ENCODE results near the gene BRF1. TPM values are rescaled to one million over a fixed set of nuclear protein-coding genes. Genes with fewer than 3 reads are reported as not detected.

Gene BRF1
- total and polyA plus RNA-seq, 2 of the 13 experiments (the other 11 are each of a cell fraction or from before 2014, with no cell fraction given), result 5.1 to 11.0 TPM

DNA sequence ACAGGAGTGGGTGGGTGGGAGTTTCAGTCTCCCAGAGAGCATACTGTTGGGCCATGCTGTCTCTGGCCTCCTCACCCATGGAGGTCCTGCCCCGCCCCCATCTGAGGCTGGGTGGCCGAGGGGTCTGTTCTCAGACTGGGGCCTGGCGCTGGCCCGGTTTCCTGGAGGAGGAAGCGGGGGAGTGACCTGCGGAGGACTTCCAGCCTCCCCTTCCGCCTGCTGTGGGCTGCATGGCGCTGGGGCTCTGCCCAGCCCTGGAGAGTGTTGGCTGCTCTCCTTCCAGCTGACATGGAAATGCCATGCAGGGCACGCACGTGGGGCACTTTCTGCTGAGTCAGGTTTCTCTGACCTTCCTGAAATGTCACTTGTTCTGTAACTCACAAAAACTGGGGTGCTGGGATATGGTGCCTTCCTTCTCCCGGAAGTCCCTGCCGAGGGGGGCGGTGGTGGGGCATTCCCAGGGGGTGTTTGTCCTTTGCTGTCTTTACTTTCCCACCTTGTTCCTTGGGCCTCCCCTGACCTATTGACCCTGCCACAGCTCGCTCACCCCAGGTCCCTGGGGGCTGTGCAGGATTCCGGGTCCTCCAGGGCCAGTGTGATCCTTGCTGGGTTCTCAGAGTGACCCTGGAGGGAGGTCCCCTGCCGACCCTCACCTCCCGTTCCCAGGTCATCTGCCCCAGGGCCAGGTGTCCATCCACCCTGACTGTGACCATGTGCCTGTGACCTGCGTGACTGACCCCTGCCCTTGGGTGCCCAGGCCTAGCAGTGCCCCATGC is 37.4 kb upstream of the BRF1 start:
- in situ Hi-C loops (cut with HindIII; ENCODE audit: extremely low pct_ligation_motif_present, low pct_unique_long_range_greater_than_20kb), result no loop called here
- FAIRE-seq, result no peak

DNA sequence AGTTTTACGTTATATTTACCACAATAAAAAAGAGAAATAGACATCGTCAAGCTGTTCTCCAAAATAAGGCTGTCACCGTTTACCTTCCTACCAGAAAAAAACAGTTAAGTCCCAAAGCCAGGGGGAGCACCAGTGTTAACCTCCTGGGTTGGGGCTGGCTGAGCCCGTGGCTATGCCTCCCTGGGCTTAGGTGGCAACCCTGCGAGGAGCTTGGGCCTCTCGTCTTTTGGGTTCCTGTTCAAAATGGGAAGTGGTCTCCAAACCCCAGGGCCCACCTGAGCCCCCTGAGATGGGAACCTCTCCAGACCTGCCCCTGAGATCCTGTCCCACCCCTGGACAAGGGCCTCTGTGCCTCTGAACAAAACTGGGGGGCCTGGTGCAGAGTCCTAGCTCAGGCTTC is 36.6 kb upstream of the BRF1 start:
- DNase-seq (ENCODE audit: low spot score), result no peak
- Histone ChIP-seq H3K9me3 (ENCODE audit: low read length) (no peaks in the 10 kb centered on the region), H3K27ac (ENCODE audit: extremely low read length, insufficient read depth, low read length) (no peak overlapping the region), H3K79me2 (ENCODE audit: insufficient read depth, low read length) (peaks cover 2% of the 10 kb centered on the region), H3K27me3 (ENCODE audit: control insufficient read depth in 1 of 2, insufficient read depth in 2 of 2, low read length in 2 of 2) (no peaks in the 10 kb centered on the region), H3K4me2 (ENCODE audit: low read depth, low read length) (no peak overlapping the region), H3K4me1 (ENCODE audit: insufficient read depth, low read length) (no peaks in the 10 kb centered on the region), H3K9ac (ENCODE audit: insufficient read depth, low read depth, low read length) (no peak overlapping the region), H4K20me1 (ENCODE audit: insufficient read depth, low read length) (no peaks in the 10 kb centered on the region; the same call in 1 of the 2 replicates), H2AFZ (ENCODE audit: low read length) (no peak overlapping the region), H3K36me3 (replicated peaks in 1 of 2; ENCODE audit: control insufficient read depth in 1 of 2, insufficient read depth in 2 of 2, low read length in 2 of 2) (no peaks in the 10 kb centered on the region; a peak in 1 of 5 replicates), H3K4me3 (replicated peaks in 1 of 3; ENCODE audit: insufficient read depth in 1 of 3, low read depth in 2 of 3, low read length in 3 of 3) (no peak overlapping the region)
- no peak for FAIRE-seq
- CTCF ChIA-PET (ENCODE audit: low intra/inter-chr PET ratio, low total read pairs), result no interaction called here
- in situ Hi-C loops (cut with HindIII; ENCODE audit: extremely low pct_ligation_motif_present, low pct_unique_long_range_greater_than_20kb) (no loop called here), intact Hi-C loops (cut with micrococcal nuclease; ENCODE audit: unreplicated experiment) (no loop called here)
- POLR2A ChIA-PET, result no interaction called here
- no TSS peak for BruUV-seq (replicated peaks)
- no peak for ATAC-seq
- 95% methylated on average over 6 of the region's 6 CpGs for WGBS (ENCODE audit: low lambda C conversion rate)
- TF ChIP-seq ELK4 (CRISPR knock-in tag; IDR thresholded peaks at IDR 0.05; ENCODE audit: borderline replicate concordance) (no peak), KLF15 (CRISPR knock-in tag; IDR thresholded peaks at IDR 0.05; ENCODE audit: borderline replicate concordance) (no peak), ZNF737 (CRISPR knock-in tag; IDR thresholded peaks at IDR 0.05; ENCODE audit: borderline replicate concordance) (no peak), NRL (CRISPR knock-in tag; IDR thresholded peaks at IDR 0.05; ENCODE audit: borderline replicate concordance) (no peak), ZFP1 (CRISPR knock-in tag; IDR thresholded peaks at IDR 0.05) (no peak), ZNF7 (CRISPR knock-in tag; IDR thresholded peaks at IDR 0.05) (no peak), SNAI1 (CRISPR knock-in tag; IDR thresholded peaks at IDR 0.05; ENCODE audit: borderline replicate concordance) (no peak), ZBTB37 (CRISPR knock-in tag; IDR thresholded peaks at IDR 0.05) (no peak), HMGA1 (CRISPR knock-in tag; conservative IDR thresholded peaks at IDR 0.05) (no peak), DNMT1 (CRISPR knock-in tag; IDR thresholded peaks at IDR 0.05) (no peak), SP140L (CRISPR knock-in tag; IDR thresholded peaks at IDR 0.05; ENCODE audit: borderline replicate concordance) (no peak), ZBTB8A (CRISPR knock-in tag; IDR thresholded peaks at IDR 0.05; ENCODE audit: borderline replicate concordance, low read depth) (no peak), ZNF24 (IDR thresholded peaks at IDR 0.05) (no peak)

More for the DNA sequence above, 37.4 kb upstream of the BRF1 start:
- TF ChIP-seq NRL (CRISPR knock-in tag; IDR thresholded peaks at IDR 0.05; ENCODE audit: borderline replicate concordance), result no peak
- peak; percentile 96 for TF ChIP-seq MAFF (IDR thresholded peaks at IDR 0.05; ENCODE audit: low read depth, low read length)
- no peak for TF ChIP-seq EEA1 (CRISPR knock-in tag; IDR thresholded peaks at IDR 0.05; ENCODE audit: borderline replicate concordance)
- peak; percentile 94 to 98 for TF ChIP-seq MAFK (conservative IDR thresholded peaks at IDR 0.05 in 1 of 2, IDR thresholded peaks at IDR 0.05 in 1 of 2; ENCODE audit: low read length in 2 of 2)
- Histone ChIP-seq H4K20me1 (ENCODE audit: insufficient read depth, low read length) (peaks cover 4% of the 10 kb centered on the region; the same call in 1 of the 2 replicates), H3K4me2 (ENCODE audit: low read depth, low read length) (no peak overlapping the region), H3K36me3 (replicated peaks in 1 of 2; ENCODE audit: control insufficient read depth in 1 of 2, insufficient read depth in 2 of 2, low read length in 2 of 2) (no peaks in the 10 kb centered on the region; a peak in 1 of 5 replicates), H3K4me1 (ENCODE audit: insufficient read depth, low read length) (peaks cover 6% of the 10 kb centered on the region), H3K27me3 (ENCODE audit: control insufficient read depth in 1 of 2, insufficient read depth in 2 of 2, low read length in 2 of 2) (no peaks in the 10 kb centered on the region), H2AFZ (ENCODE audit: low read length) (no peak overlapping the region), H3K9me3 (ENCODE audit: low read length) (no peaks in the 10 kb centered on the region), H3K79me2 (ENCODE audit: insufficient read depth, low read length) (peaks cover 2% of the 10 kb centered on the region), H3K27ac (ENCODE audit: extremely low read length, insufficient read depth, low read length) (no peak overlapping the region), H3K4me3 (replicated peaks in 1 of 3; ENCODE audit: insufficient read depth in 1 of 3, low read depth in 2 of 3, low read length in 3 of 3) (no peak overlapping the region), H3K9ac (ENCODE audit: insufficient read depth, low read depth, low read length) (no peak overlapping the region)
- DNase-seq (ENCODE audit: low spot score) (no peak), ATAC-seq (no peak)
- CTCF ChIA-PET (ENCODE audit: low intra/inter-chr PET ratio, low total read pairs), result no interaction called here
- no TSS peak for BruUV-seq (replicated peaks)
- POLR2A ChIA-PET, result no interaction called here
- WGBS (ENCODE audit: low lambda C conversion rate), result 89% methylated on average over 7 of the region's 18 CpGs
- intact Hi-C loops (cut with micrococcal nuclease; ENCODE audit: unreplicated experiment), result no loop called here

All from HepG2 (cell line).